IMR-90 (cell line): ENCODE results near the gene SCCPDH. TPM values are rescaled to one million over a fixed set of nuclear protein-coding genes. Genes with fewer than 3 reads are reported as not detected.
A peak's percentile ranks its signal among the peaks of the same experiment; 100 is the strongest.

Experiments
- ATAC-seq: fragments of 200-7000 bp; cut with Tn5 transposase; 2 replicates; pipeline ENCODE4 v1.9.1; 2020; ENCODE audit warnings: low read depth, mild to moderate bottlenecking, moderate library complexity
- BruUV-seq: library from RNA; stranded (reverse); fragments of 400-500 nt; replicated peaks from 2 replicates; lab custom pipeline; 2021; lab: Mats Ljungman, UMichigan
- CTCF ChIA-PET: fragments of 300-600 bp; formaldehyde crosslinking; extraction: SDS; loops from one replicate; lab custom pipeline; 2021; ENCODE audit warnings: antibody characterized with exemption; lab: Yijun Ruan, JAX
- POLR2A ChIA-PET: fragments of 300-600 bp; sonication (Branson Sonifier 250); formaldehyde crosslinking; loops from one replicate; lab custom pipeline; 2022; ENCODE audit warnings: antibody characterized with exemption; ENCODE audit not compliant: unreplicated experiment; lab: Charles Lee
- DNase-seq: peaks from one replicate; pipeline ENCODE4 v3.0.0; 2013
- H2AFZ ChIP-seq: replicated peaks from 2 replicates; pipeline ENCODE3; 2013; ENCODE audit warnings: low read length, mild to moderate bottlenecking; ENCODE audit not compliant: poor library complexity
- H2AK5ac ChIP-seq: 2 replicates; pipeline ENCODE4 v1.6.1; 2013; ENCODE audit warnings: low read depth, low read length, inconsistent platforms
- H2AK9ac ChIP-seq: replicated peaks from 2 replicates; pipeline ENCODE3; 2013; ENCODE audit warnings: mild to moderate bottlenecking, low read depth, low read length, moderate library complexity; ENCODE audit not compliant: poor library complexity
- H2BK120ac ChIP-seq: 2 replicates; pipeline ENCODE4 v1.6.1; 2013; ENCODE audit warnings: low read depth, low read length, inconsistent platforms
- H2BK15ac ChIP-seq: 3 replicates; pipeline ENCODE4 v1.6.1; 2013; ENCODE audit warnings: low read depth, low read length, inconsistent platforms
- H2BK20ac ChIP-seq: 2 replicates; pipeline ENCODE4 v1.6.1; 2013; ENCODE audit warnings: low read depth, mild to moderate bottlenecking, inconsistent platforms, low read length, moderate library complexity
- H2BK5ac ChIP-seq: 2 replicates; pipeline ENCODE4 v1.6.1; 2013; ENCODE audit warnings: mild to moderate bottlenecking, low read depth, low read length, inconsistent platforms; ENCODE audit not compliant: poor library complexity, severe bottlenecking
- H3K14ac ChIP-seq: replicated peaks from 2 replicates; pipeline ENCODE4 v1.6.1; 2013; ENCODE audit warnings: low read depth, low read length, inconsistent platforms
- H3K18ac ChIP-seq: 2 replicates; pipeline ENCODE4 v1.6.1; 2013; ENCODE audit warnings: low read depth, low read length, control low read depth
- H3K23ac ChIP-seq: 2 replicates; pipeline ENCODE4 v1.6.1; 2013; ENCODE audit warnings: low read depth, low read length, inconsistent platforms
- H3K27ac ChIP-seq: 2 replicates; pipeline ENCODE4 v1.5.1; 2013; ENCODE audit warnings: mild to moderate bottlenecking, control low read depth, low read length; ENCODE audit not compliant: insufficient read depth
- H3K27me3 ChIP-seq: 2 replicates; pipeline ENCODE4 v1.6.1; 2013; ENCODE audit warnings: low read length; ENCODE audit not compliant: control insufficient read depth, insufficient read depth
- H3K36me3 ChIP-seq: 2 replicates; pipeline ENCODE4 v1.6.1; 2013; ENCODE audit warnings: low read length, mixed read lengths; ENCODE audit not compliant: control insufficient read depth, insufficient read depth
- H3K4ac ChIP-seq: 2 replicates; pipeline ENCODE4 v1.6.1; 2013; ENCODE audit warnings: low read depth, low read length, inconsistent platforms
- H3K4me1 ChIP-seq: 2 replicates; pipeline ENCODE4 v1.6.1; 2013; ENCODE audit warnings: low read length, mixed read lengths; ENCODE audit not compliant: control insufficient read depth, insufficient read depth
- H3K4me2 ChIP-seq: 2 replicates; pipeline ENCODE4 v1.6.1; 2013; ENCODE audit warnings: low read depth, mild to moderate bottlenecking, control low read depth, low read length, moderate library complexity
- H3K4me3 ChIP-seq: 2 replicates; pipeline ENCODE4 v1.5.1; 2013; ENCODE audit warnings: low read depth, mild to moderate bottlenecking, control low read depth, low read length, moderate library complexity; ENCODE audit not compliant: insufficient read depth
- H3K56ac ChIP-seq: 2 replicates; pipeline ENCODE4 v1.6.1; 2013; ENCODE audit warnings: low read length, inconsistent platforms; ENCODE audit not compliant: insufficient read depth; ENCODE audit errors: extremely low read depth
- H3K79me1 ChIP-seq, 2 experiments: 2 replicates each; pipeline ENCODE4 v1.6.1; 2013; ENCODE audit warnings: low read length in 2 of 2, inconsistent platforms in 1 of 2, low read depth in 1 of 2
- H3K9ac ChIP-seq: 2 replicates; pipeline ENCODE4 v1.6.1; 2013; ENCODE audit warnings: low read depth, low read length, control low read depth
- H3K9me1 ChIP-seq: 2 replicates; pipeline ENCODE4 v1.6.1; 2013; ENCODE audit warnings: low read length, inconsistent platforms; ENCODE audit not compliant: insufficient read depth
- H3K9me3 ChIP-seq: 2 replicates; pipeline ENCODE4 v1.6.1; 2013; ENCODE audit warnings: low read length; ENCODE audit not compliant: control insufficient read depth, insufficient read depth
- H4K20me1 ChIP-seq: 2 replicates; pipeline ENCODE4 v1.6.1; 2013; ENCODE audit warnings: low read length, inconsistent platforms; ENCODE audit not compliant: insufficient read depth
- H4K5ac ChIP-seq: 2 replicates; pipeline ENCODE4 v1.6.1; 2013; ENCODE audit warnings: mild to moderate bottlenecking, low read depth, low read length, control low read depth
- H4K8ac ChIP-seq, 2 experiments: 2 replicates each; pipeline ENCODE4 v1.6.1; 2013; ENCODE audit warnings: low read depth in 2 of 2, low read length in 2 of 2, control low read depth in 1 of 2, inconsistent platforms in 1 of 2
- H4K91ac ChIP-seq: 2 replicates; pipeline ENCODE4 v1.6.1; 2013; ENCODE audit warnings: low read depth, low read length, inconsistent platforms; ENCODE audit not compliant: insufficient read depth
- MAZ ChIP-seq: IDR thresholded peaks from 2 replicates; pipeline ENCODE4 v1.6.1; 2012; ENCODE audit warnings: low read depth, mild to moderate bottlenecking, low read length, improper control_type of control experiment, moderate library complexity, borderline replicate concordance
- MXI1 ChIP-seq: IDR thresholded peaks from 2 replicates; pipeline ENCODE4 v1.6.1; 2012; ENCODE audit warnings: low read depth, mild to moderate bottlenecking, low read length, moderate library complexity, borderline replicate concordance
- WGBS, 2 experiments: methylation state at CpG; one replicate each; pipeline versions ENCODE4 v1.1.5 to v1.1.7; 2013; ENCODE audit warnings: missing lambda C conversion rate in 2 of 2; ENCODE audit not compliant: insufficient read length in 1 of 2; ENCODE audit errors: extremely low coverage in 2 of 2; 5-methylcytosine and 5-hydroxymethylcytosine counted together
- dilution Hi-C: fragments of 300-500 bp; cut with HindIII; formaldehyde crosslinking; loops from one replicate; pipeline ENCODE4 v1.14.3; 2018; ENCODE audit warnings: low sequenced_read_pairs; ENCODE audit not compliant: unreplicated experiment
- in situ Hi-C: fragments of 300-500 bp; cut with MboI; formaldehyde crosslinking; loops from 3 replicates; pipeline ENCODE4 v1.14.3; 2019; ENCODE audit warnings: low sequenced_read_pairs, inconsistent platforms, mixed read lengths
- intact Hi-C: fragments of 100-400 bp; cut with micrococcal nuclease; formaldehyde crosslinking; loops from 2 replicates; pipeline ENCODE4 v1.10.0; 2022
- polyA plus RNA-seq, 3 experiments: library from polyadenylated mRNA; depleted of rRNA; stranded (reverse); fragments of >200 nt; gene quantifications; 2 replicates each; pipeline ENCODE4 v1.2.3, GENCODE V29; 2012; ENCODE audit warnings: low replicate concordance in 1 of 3
- total RNA-seq: library from RNA; depleted of rRNA; stranded (reverse); fragments of >200 nt; gene quantifications from 2 replicates; pipeline ENCODE4 v1.2.3, GENCODE V29; 2012

SCCPDH gene
- total and polyA plus RNA-seq, 2 of the 4 experiments (the other 2 are of a cell fraction), result 26.9 to 37.8 TPM

GRCh38 chr1:246724731-246725095 is 504 bp downstream of the SCCPDH start:
- DNase-seq (peak; percentile 46), ATAC-seq (peak; percentile 50)
- WGBS, 2 experiments, result no CpG with 5 or more reads among the region's 13 CpGs
- Histone ChIP-seq H4K8ac (peak overlapping the region; percentile 25 to 87; a peak in 3 of 4 replicates), H3K9me1 (no peaks in the 10 kb centered on the region), H3K4ac (peak overlapping the region; percentile 63), H2AFZ (peak overlapping the region; percentile 98), H3K9me3 (peaks cover 2% of the 10 kb centered on the region; the same call in 1 of the 2 replicates), H3K9ac (peak overlapping the region; percentile 71), H3K4me1 (no peaks in the 10 kb centered on the region; the same call in 1 of the 2 replicates), H3K27ac (peak overlapping the region; percentile 85), H4K91ac (peak overlapping the region; percentile 70; the same call in 1 of the 2 replicates), H3K4me2 (peak overlapping the region; percentile 96), H2BK120ac (0 out of 2 replicates have a peak overlapping the region, but pooled peaks have one; percentile 13), H3K36me3 (peaks cover 15% of the 10 kb centered on the region), H3K23ac (peak overlapping the region; percentile 21), H2BK5ac (peak overlapping the region; percentile 76), H2BK20ac (no peak overlapping the region), H3K4me3 (peak overlapping the region; percentile 84), H2AK5ac (peak overlapping the region; percentile 32; the same call in 1 of the 2 replicates), H4K5ac (peak overlapping the region; percentile 45; the same call in 1 of the 2 replicates), H3K14ac (peak overlapping the region; percentile 70), H2AK9ac (peak overlapping the region; percentile 97), H3K27me3 (no peaks in the 10 kb centered on the region), H2BK15ac (no peak overlapping the region), H3K56ac (peak overlapping the region; percentile 77; the same call in 1 of the 2 replicates), H3K18ac (no peak overlapping the region), H3K79me1 (peaks cover 23 to 37% of the 10 kb centered on the region in 2 experiments; a peak in 3 of 4 replicates), H4K20me1 (no peaks in the 10 kb centered on the region)
- dilution Hi-C loops, result no loop called here
- ChIA-PET POLR2A (interaction anchor here (0.8 kb wide), 1 partner anchor 16 kb away, joined by 3 read pairs; no protein-coding TSS in a partner anchor), CTCF (interaction anchor here (1.0 kb wide), 1 partner anchor 157 kb away, joined by 4 read pairs; no protein-coding TSS in a partner anchor)
- TF ChIP-seq MAZ (no peak), MXI1 (0 out of 2 replicates have a peak, but pooled peaks have one; percentile 25)
- intact Hi-C loops, result no loop called here
- no TSS peak for BruUV-seq
- in situ Hi-C loops, result no loop called here
